Liver (tissue), 9 donors: ENCODE measurements around the gene RAPGEF1. TPM values are rescaled to one million over a fixed set of nuclear protein-coding genes. Genes with fewer than 3 reads are reported as not detected.

Source experiments
- DNase-seq: peaks from one replicate; pipeline ENCODE4 v3.0.0-alpha.2; 2017; ENCODE audit warnings: low spot score
- H3K27ac ChIP-seq, 2 donors: one replicate each; pipeline ENCODE4 v1.7.0; 2013; ENCODE audit warnings: inconsistent platforms in 2 of 2, low read length in 2 of 2, control low read depth in 1 of 2, low read depth in 1 of 2, mild to moderate bottlenecking in 1 of 2
- H3K27me3 ChIP-seq, 4 donors: one replicate each; pipeline versions ENCODE4 v1.6.1 to v1.7.0; 2013; ENCODE audit warnings: low read length in 3 of 4, inconsistent platforms in 1 of 4, mild to moderate bottlenecking in 1 of 4, moderate library complexity in 1 of 4; ENCODE audit not compliant: control insufficient read depth in 4 of 4, insufficient read depth in 4 of 4
- H3K36me3 ChIP-seq, 4 donors: one replicate each; pipeline versions ENCODE4 v1.6.1 to v1.7.0; 2013; ENCODE audit warnings: low read length in 3 of 4, mild to moderate bottlenecking in 3 of 4, low read depth in 1 of 4, moderate library complexity in 1 of 4; ENCODE audit not compliant: control insufficient read depth in 4 of 4, insufficient read depth in 3 of 4
- H3K4me1 ChIP-seq, 4 donors: one replicate each; pipeline versions ENCODE4 v1.6.1 to v1.7.0; 2013; ENCODE audit warnings: low read length in 3 of 4, mild to moderate bottlenecking in 3 of 4, moderate library complexity in 1 of 4; ENCODE audit not compliant: control insufficient read depth in 4 of 4, insufficient read depth in 4 of 4
- H3K4me3 ChIP-seq, 3 donors: one replicate each; pipeline versions ENCODE4 v1.6.1 to v1.7.0; 2013; ENCODE audit warnings: low read length in 3 of 3, control low read depth in 1 of 3, low read depth in 1 of 3, mild to moderate bottlenecking in 1 of 3
- H3K9ac ChIP-seq, 2 donors: one replicate each; pipeline ENCODE4 v1.7.0; 2013; ENCODE audit warnings: low read length in 2 of 2, mild to moderate bottlenecking in 2 of 2, moderate library complexity in 2 of 2, control low read depth in 1 of 2, low read depth in 1 of 2
- H3K9me3 ChIP-seq, 4 donors: one replicate each; pipeline versions ENCODE4 v1.6.1 to v1.7.0; 2013; ENCODE audit warnings: low read length in 3 of 4; ENCODE audit not compliant: control insufficient read depth in 4 of 4
- CTCF ChIP-seq: fragments of 150-350 bp; IDR thresholded peaks from 2 replicates; pipeline ENCODE4 v1.5.1; 2017; ENCODE audit warnings: improper control_type of control experiment, low read depth, low read length; ENCODE audit not compliant: missing input control
- EGR1 ChIP-seq, 2 donors: IDR thresholded peaks; 2 replicates each; pipeline ENCODE4 v1.6.1; 2016 to 2018; ENCODE audit warnings: antibody characterized with exemption in 2 of 2, low read depth in 2 of 2
- FOXA1 ChIP-seq: IDR thresholded peaks from 2 replicates; pipeline ENCODE4 v1.6.1; 2016; ENCODE audit warnings: antibody characterized with exemption
- HNF4A ChIP-seq, 2 donors: conservative IDR thresholded peaks; 2 replicates each; pipeline ENCODE4 v1.6.1; 2016; ENCODE audit warnings: antibody characterized with exemption in 2 of 2, mild to moderate bottlenecking in 2 of 2
- JUND ChIP-seq, 2 donors: IDR thresholded peaks; 2 replicates each; pipeline ENCODE4 v1.6.1; 2016; ENCODE audit warnings: antibody characterized with exemption in 2 of 2
- MAX ChIP-seq: IDR thresholded peaks from 2 replicates; pipeline ENCODE4 v1.6.1; 2016; ENCODE audit warnings: antibody characterized with exemption
- NR2F2 ChIP-seq: IDR thresholded peaks from 2 replicates; pipeline ENCODE4 v1.6.1; 2016; ENCODE audit warnings: antibody characterized with exemption
- RAD21 ChIP-seq, 2 donors: IDR thresholded peaks; 2 replicates each; pipeline ENCODE4 v1.6.1; 2016; ENCODE audit warnings: antibody characterized with exemption in 2 of 2, mild to moderate bottlenecking in 2 of 2
- REST ChIP-seq: IDR thresholded peaks from 2 replicates; pipeline ENCODE4 v1.6.1; 2016; ENCODE audit warnings: antibody characterized with exemption, mild to moderate bottlenecking
- RXRA ChIP-seq, 2 donors: IDR thresholded peaks; 2 replicates each; pipeline ENCODE4 v1.6.1; 2017 to 2018; ENCODE audit warnings: antibody characterized with exemption in 2 of 2, mild to moderate bottlenecking in 1 of 2
- SP1 ChIP-seq: IDR thresholded peaks from 2 replicates; pipeline ENCODE4 v1.6.1; 2018; ENCODE audit warnings: antibody characterized with exemption, mild to moderate bottlenecking
- ZBTB33 ChIP-seq: IDR thresholded peaks from 2 replicates; pipeline ENCODE4 v1.6.1; 2016; ENCODE audit warnings: antibody characterized with exemption
- WGBS: extraction: QIAGEN DNeasy Blood & Tissue Kit; methylation state at CpG from one replicate; pipeline ENCODE4 v1.1.7; 2013; 5-methylcytosine and 5-hydroxymethylcytosine counted together
- polyA plus RNA-seq, 2 donors: library from polyadenylated mRNA; stranded (reverse) in 1 of 2; unstranded in 1 of 2; fragments of 200-250 nt in 1 of 2; fragments of >200 nt in 1 of 2; fragmentation: Nextera tagmentation in 1 of 2; extraction: Ambion mirVana in 1 of 2; gene quantifications; one replicate each; pipeline versions ENCODE4 v1.2.1 to v1.2.3, GENCODE V29; 2013 to 2015
- total RNA-seq, 2 donors: library from RNA; depleted of rRNA; stranded (reverse); fragments of >200 nt; gene quantifications; one replicate each; pipeline ENCODE4 v1.2.3, GENCODE V29; 2014
- donor health status: healthy.
- donor health status: healthy.
- donor health status: healthy.
- donor health status: healthy.
- donor health status: healthy.

Gene RAPGEF1
- total and polyA plus RNA-seq, 4 donors = 5.6 to 19.7 (median 16.8) TPM

DNA sequence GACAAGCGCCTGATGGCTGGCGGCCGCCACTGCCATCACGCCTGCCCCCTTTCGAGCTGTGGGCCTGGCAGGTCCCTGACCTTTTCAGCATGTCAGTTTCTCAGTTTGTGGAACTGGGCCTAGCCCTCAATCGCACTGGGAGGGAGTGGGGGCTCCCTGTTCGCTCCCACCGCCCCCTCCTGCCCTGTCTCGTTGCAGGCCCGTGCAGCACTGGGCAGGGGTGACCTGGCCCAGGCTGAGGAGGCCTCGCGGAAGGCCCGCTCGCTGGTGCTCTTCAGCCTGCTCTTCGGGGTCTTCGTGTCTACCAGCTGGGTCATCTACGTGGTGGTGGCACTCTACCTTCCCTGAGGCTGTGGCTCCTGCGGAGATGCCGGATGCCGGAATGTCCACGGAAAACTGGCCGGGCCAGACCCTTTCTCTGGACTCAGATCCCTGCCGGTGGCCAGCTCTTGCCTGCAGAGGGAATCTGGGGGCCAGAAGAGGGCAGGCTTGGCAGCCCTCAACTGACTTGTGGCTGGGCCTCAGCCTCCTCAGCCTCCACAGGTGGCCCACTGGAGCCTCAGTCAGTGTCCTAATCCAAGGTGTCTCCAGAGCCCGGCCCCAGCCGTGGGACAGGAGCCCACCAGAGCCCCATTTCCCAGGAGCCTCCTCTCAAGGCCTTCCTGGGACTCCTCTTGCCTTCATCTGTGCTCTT is 181.9 kb downstream of the RAPGEF1 start:
- DNase-seq = no peak
- H3K36me3 ChIP-seq = peaks cover 0 to 12% (median 0%) of the 10 kb centered on the region in 4 donors
- WGBS = 95% methylated on average over 25 of the region's 25 CpGs
- no peak overlapping the region for H3K4me3 ChIP-seq
- no peaks in the 10 kb centered on the region for H3K4me1 ChIP-seq
- no peak overlapping the region for H3K9ac ChIP-seq
- peaks cover 0 to 3% (median 0%) of the 10 kb centered on the region in 4 donors for H3K9me3 ChIP-seq
- H3K27me3 ChIP-seq = no peaks in the 10 kb centered on the region
- TF ChIP-seq ZBTB33 (no peak), REST (no peak), HNF4A (conservative IDR thresholded peaks at IDR 0.05) (no peak), NR2F2 (no peak), SP1 (no peak), JUND (IDR thresholded peaks at IDR 0.05) (no peak), RXRA (IDR thresholded peaks at IDR 0.05) (no peak)
- H3K27ac ChIP-seq = no peak overlapping the region

DNA sequence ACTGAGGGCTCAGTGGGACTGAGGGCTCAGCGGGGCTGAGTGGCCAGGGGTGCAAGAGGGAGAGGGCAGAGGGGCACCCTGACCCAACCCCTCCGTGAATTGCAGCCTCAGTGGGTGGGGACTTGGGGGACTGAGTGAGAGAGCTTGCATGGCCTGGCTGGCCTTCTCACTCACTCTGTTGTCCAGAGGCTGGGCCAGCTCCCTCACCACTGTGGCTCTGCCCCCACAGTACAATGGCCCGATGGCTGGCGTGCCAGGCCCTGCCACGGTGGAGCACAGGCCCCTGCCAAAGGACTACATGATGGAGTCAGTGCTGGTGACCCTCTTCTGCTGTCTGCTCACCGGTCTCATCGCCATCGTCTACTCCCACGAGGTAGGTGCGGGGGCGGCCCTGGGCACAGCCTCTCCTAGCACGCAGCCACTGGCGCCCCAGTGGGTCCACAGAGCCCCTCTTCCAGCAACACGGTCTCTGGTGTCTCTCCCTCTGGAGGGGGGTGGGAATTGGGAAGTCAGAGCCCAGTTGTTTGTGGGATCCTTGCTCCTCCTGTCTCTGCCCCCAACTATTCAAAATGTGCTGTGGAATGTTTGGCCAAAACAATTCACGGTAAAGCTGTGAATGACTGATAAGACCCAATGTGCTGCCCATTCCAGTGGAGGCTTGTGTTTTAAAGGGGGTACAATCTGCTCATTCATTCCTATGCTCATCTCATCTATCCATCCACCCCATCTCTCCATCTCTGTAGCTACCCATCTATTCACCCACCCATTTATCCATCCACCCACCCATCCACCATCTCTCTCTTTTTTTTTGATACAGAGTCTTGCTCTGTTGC is 183.8 kb downstream of the RAPGEF1 start:
- Histone ChIP-seq H3K9me3 (no peaks in the 10 kb centered on the region), H3K36me3 (peaks cover 0 to 12% (median 0%) of the 10 kb centered on the region in 4 donors), H3K9ac (no peak overlapping the region), H3K4me3 (no peak overlapping the region), H3K27me3 (no peaks in the 10 kb centered on the region), H3K27ac (no peak overlapping the region), H3K4me1 (no peaks in the 10 kb centered on the region)
- TF ChIP-seq SP1 = no peak
- TF ChIP-seq HNF4A (conservative IDR thresholded peaks at IDR 0.05) = no peak
- no peak for TF ChIP-seq EGR1 (IDR thresholded peaks at IDR 0.05; ENCODE audit: low read depth in 2 of 2)
- no peak for TF ChIP-seq RXRA (IDR thresholded peaks at IDR 0.05)
- no peak for TF ChIP-seq RAD21 (IDR thresholded peaks at IDR 0.05)
- no peak for DNase-seq
- 90% methylated on average over 15 of the region's 15 CpGs for WGBS

- Histone ChIP-seq H3K9ac (no peak overlapping the region), H3K36me3 (peaks cover 0 to 12% (median 0%) of the 10 kb centered on the region in 4 donors), H3K27me3 (no peaks in the 10 kb centered on the region), H3K4me1 (no peaks in the 10 kb centered on the region), H3K4me3 (no peak overlapping the region), H3K27ac (no peak overlapping the region), H3K9me3 (no peaks in the 10 kb centered on the region)
- WGBS = 74% methylated on average over 54 of the region's 54 CpGs
- no peak for DNase-seq
- TF ChIP-seq JUND (IDR thresholded peaks at IDR 0.05) (no peak), MAX (no peak), CTCF (no peak), ZBTB33 (no peak), EGR1 (IDR thresholded peaks at IDR 0.05; ENCODE audit: low read depth in 2 of 2) (no peak), RXRA (IDR thresholded peaks at IDR 0.05) (no peak), FOXA1 (no peak)
These were observed 185.0 kb downstream of the RAPGEF1 start for GRCh38 chr9:131554843-131555351.
